Ascending aorta (tissue), 2 donors: Measurements from ENCODE around the gene CLEC1B. TPM values are rescaled to one million over a fixed set of nuclear protein-coding genes. Genes with fewer than 3 reads are reported as not detected.
"Not testable (repeated sequence)": the region's sequence is repeated elsewhere in the genome, so short reads cannot be mapped to it uniquely, and the experiment has no call there.

Experiments
- DNase-seq, 2 donors: peaks; one replicate each; pipeline ENCODE4 v3.0.0-alpha.2; 2019; ENCODE audit warnings: low spot score in 2 of 2
- H3K27ac ChIP-seq, 2 donors: fragments of 200-600 bp; sonication (generic); one replicate each; pipeline ENCODE4 v1.5.1; 2016 to 2017; ENCODE audit warnings: mild to moderate bottlenecking in 1 of 2
- H3K27me3 ChIP-seq: fragments of 200-600 bp; sonication (generic); one replicate; pipeline ENCODE4 v1.5.1; 2017
- H3K36me3 ChIP-seq, 2 donors: fragments of 200-600 bp; sonication (generic); one replicate each; pipeline ENCODE4 v1.5.1; 2016
- H3K4me1 ChIP-seq, 2 donors: fragments of 200-600 bp; sonication (generic); one replicate each; pipeline ENCODE4 v1.5.1; 2016 to 2017; ENCODE audit warnings: mild to moderate bottlenecking in 1 of 2
- H3K4me3 ChIP-seq, 2 donors: fragments of 200-600 bp; sonication (generic); one replicate each; pipeline ENCODE4 v1.5.1; 2016 to 2017; ENCODE audit warnings: mild to moderate bottlenecking in 1 of 2
- H3K9me3 ChIP-seq, 2 donors: fragments of 200-600 bp; sonication (generic); one replicate each; pipeline ENCODE4 v1.5.1; 2016
- intact Hi-C: fragments of 100-400 bp; cut with DNase I; formaldehyde crosslinking; loops from one replicate; pipeline ENCODE4 v1.15.1; 2023
- total RNA-seq: library from RNA; depleted of rRNA; stranded (reverse); fragments of >200 nt; gene quantifications from one replicate; pipeline ENCODE4 v1.1.0, GENCODE V29; 2016
- TF ChIP-seq, protein P1 (sequence below), 3 experiments: fragments of 200-600 bp in 2 of 3; fragments of 450-650 bp in 1 of 3; sonication (generic) in 2 of 3; IDR thresholded peaks; one replicate each; pipeline ENCODE4 v1.5.1; 2016 to 2019; ENCODE audit warnings: antibody characterized with exemption in 3 of 3, mild to moderate bottlenecking in 1 of 3, moderate library complexity in 1 of 3

Gene CLEC1B
- total RNA-seq, 1 donor from 2014 or later: not detected

DNA sequence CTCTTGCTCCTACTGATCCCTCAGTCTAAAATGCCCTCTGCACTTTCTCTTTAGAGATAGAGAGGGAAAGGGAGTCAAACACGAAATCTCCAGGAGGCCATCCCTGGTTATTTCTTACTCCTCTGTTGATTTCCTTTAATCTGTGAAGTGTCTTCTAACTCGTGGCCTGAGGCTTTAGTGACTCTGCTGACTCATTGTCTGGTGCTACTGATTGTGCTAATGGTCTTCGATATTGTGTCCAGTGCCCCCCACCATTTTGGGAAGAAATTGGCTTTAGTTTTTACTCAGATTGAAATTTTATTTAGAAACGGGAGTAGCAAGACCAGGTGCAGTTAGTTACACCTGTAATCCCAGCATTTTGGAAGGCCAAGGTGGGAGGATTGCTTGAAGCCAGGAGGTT is 32.4 kb upstream of the CLEC1B start:
- no peaks in the 10 kb centered on the region for H3K36me3 ChIP-seq
- intact Hi-C loops: no loop called here
- no peaks in the 10 kb centered on the region for H3K4me1 ChIP-seq
- no peak overlapping the region for H3K27ac ChIP-seq
- no peaks in the 10 kb centered on the region for H3K9me3 ChIP-seq
- no peak for DNase-seq
- no peaks in the 10 kb centered on the region for H3K27me3 ChIP-seq
- TF ChIP-seq, protein P1, sequence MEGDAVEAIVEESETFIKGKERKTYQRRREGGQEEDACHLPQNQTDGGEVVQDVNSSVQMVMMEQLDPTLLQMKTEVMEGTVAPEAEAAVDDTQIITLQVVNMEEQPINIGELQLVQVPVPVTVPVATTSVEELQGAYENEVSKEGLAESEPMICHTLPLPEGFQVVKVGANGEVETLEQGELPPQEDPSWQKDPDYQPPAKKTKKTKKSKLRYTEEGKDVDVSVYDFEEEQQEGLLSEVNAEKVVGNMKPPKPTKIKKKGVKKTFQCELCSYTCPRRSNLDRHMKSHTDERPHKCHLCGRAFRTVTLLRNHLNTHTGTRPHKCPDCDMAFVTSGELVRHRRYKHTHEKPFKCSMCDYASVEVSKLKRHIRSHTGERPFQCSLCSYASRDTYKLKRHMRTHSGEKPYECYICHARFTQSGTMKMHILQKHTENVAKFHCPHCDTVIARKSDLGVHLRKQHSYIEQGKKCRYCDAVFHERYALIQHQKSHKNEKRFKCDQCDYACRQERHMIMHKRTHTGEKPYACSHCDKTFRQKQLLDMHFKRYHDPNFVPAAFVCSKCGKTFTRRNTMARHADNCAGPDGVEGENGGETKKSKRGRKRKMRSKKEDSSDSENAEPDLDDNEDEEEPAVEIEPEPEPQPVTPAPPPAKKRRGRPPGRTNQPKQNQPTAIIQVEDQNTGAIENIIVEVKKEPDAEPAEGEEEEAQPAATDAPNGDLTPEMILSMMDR (IDR thresholded peaks at IDR 0.05): no peak
- H3K4me3 ChIP-seq: no peak overlapping the region

DNA sequence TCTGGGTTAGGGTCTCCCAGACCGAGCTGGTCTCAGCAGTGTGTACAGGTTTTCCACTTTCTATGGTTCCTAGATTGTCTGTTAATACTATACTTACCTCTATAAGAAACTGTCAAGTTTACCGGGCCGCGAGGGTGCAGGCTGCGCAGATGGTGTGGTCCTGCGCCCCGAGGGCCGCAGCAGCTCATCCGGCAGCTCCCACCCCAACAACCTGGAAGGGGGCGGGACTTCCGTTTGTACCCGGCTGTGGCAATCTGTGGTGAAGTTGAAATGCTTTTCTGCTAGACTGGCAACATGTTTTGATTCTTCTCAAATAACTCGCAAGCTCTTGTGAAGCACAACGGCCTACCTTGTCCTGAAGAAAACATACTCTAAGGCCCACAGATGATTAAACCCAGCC is 31.5 kb upstream of the CLEC1B start, which contains the start of gene CLEC9A:
Gene CLEC9A, plus strand, starts transcription at position 237 of the 400 bp plus-strand sequence. CDS start 22,006 bp downstream, outside the sequence.
- H3K27ac ChIP-seq: no peak within 1 kb of the TSS
- TF ChIP-seq, protein P1 (IDR thresholded peaks at IDR 0.05): no peak
- DNase-seq: no peak
- H3K4me1 ChIP-seq: no peaks in the 10 kb centered on the region
- no peaks in the 10 kb centered on the region for H3K36me3 ChIP-seq
- intact Hi-C loops: no loop called here
- H3K27me3 ChIP-seq: no peaks in the 10 kb centered on the region
- no peaks in the 10 kb centered on the region for H3K9me3 ChIP-seq
- H3K4me3 ChIP-seq: no peak within 1 kb of the TSS

DNA sequence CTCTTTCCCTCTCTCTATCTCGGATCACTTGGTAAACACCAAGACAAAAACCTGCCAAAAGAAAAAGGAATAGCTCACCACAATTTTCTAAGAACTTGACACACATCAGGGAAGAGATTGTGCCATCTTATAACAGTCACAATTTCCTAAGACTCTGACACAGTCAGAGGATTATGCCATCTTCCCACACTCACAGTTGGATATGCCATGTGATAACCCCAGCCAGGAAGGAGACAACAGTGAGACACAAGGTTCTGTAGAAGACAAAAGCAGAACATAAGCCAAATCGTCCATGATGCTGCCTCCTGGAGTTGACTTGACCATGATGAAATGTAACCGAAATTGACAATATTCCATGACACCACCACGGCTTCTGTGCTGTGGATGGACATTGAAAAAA is 28.8 kb upstream of the CLEC1B start:
- H3K36me3 ChIP-seq: no peaks in the 10 kb centered on the region
- intact Hi-C loops: no loop called here
- H3K27ac ChIP-seq: no peak overlapping the region
- H3K27me3 ChIP-seq: no peaks in the 10 kb centered on the region
- DNase-seq: no peak
- no peak overlapping the region for H3K4me3 ChIP-seq
- TF ChIP-seq, protein P1 (IDR thresholded peaks at IDR 0.05): no peak
- no peaks in the 10 kb centered on the region for H3K4me1 ChIP-seq
- H3K9me3 ChIP-seq: no peaks in the 10 kb centered on the region

DNA sequence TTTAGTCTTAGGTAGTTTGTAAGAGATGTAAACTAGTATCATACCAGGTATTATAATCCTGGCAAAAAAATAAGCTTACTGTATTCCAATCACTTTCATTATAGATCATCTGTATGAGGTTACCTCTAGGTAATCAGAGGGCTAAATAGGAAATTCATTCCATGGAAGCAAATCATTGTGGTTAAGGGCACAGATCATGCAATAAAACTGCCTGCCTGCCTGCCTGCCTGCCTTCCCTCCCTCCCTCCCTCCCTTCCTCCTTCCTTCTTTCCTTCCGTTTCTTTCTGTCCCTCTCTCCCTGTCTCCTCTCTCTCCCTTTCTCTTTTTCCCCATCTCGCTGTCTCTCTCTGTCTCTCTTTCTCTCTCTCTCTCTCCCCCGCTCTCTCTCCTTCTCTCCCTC is 28.4 kb upstream of the CLEC1B start:
- Histone ChIP-seq H3K27me3 (no peaks in the 10 kb centered on the region), H3K9me3 (no peaks in the 10 kb centered on the region), H3K36me3 (no peaks in the 10 kb centered on the region), H3K27ac (no peak overlapping the region), H3K4me3 (no peak overlapping the region), H3K4me1 (no peaks in the 10 kb centered on the region)
- DNase-seq: no peak
- intact Hi-C loops: no loop called here
- TF ChIP-seq, protein P1 (IDR thresholded peaks at IDR 0.05): no peak

DNA sequence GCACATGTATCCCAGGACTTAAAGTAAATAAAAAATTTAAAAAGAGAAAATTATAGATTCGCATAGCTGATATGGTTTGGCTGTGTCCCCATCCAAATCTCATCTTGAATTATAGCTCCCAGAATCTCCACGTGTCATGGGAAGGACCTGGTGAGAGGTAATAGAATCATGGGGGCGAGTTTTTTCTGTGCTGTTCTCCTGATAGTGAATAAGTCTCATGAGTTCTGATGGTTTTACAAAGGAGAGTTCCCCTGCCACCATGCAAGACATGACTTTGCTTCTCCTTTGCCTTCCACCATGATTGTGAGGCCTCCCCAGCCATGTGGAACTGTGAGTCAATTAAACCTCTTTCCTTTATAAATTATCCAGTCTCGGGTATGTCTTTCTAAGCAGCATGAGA is 27.7 kb upstream of the CLEC1B start:
- H3K4me1 ChIP-seq, H3K4me3 ChIP-seq, H3K9me3 ChIP-seq, H3K27ac ChIP-seq, H3K27me3 ChIP-seq, H3K36me3 ChIP-seq, intact Hi-C loops, DNase-seq: not testable (repeated sequence)

DNA sequence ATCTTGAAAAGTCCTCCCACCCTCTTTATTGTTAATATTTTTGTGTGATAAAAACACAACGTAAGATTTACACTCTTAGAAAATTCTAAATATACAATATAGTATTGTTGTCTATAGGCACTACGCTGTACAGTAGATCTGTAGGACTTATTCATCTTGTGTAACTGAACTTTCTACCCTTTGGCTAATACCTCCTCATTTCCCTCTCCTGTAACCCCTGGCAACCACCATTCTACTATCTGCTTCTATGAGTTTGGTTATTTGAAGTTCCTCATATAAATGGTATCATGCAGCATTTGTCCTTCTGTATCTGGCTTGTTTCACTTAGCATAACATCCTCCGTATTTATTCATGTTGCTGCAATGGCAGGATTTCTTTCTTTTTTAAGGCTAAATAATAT is 26.3 kb upstream of the CLEC1B start:
- H3K27me3 ChIP-seq: no peaks in the 10 kb centered on the region
- no peak for DNase-seq
- TF ChIP-seq, protein P1 (IDR thresholded peaks at IDR 0.05): no peak

More for the DNA sequence above, 26.3 kb upstream of the CLEC1B start:
- Histone ChIP-seq H3K27ac (no peak overlapping the region), H3K4me3 (no peak overlapping the region), H3K36me3 (no peaks in the 10 kb centered on the region), H3K4me1 (no peaks in the 10 kb centered on the region), H3K9me3 (no peaks in the 10 kb centered on the region)
- intact Hi-C loops: no loop called here
